Fibroblast of the conjunctiva (primary cell): ENCODE data around the gene ZNF664.

Experiments
- DNase-seq: peaks from one replicate; pipeline ENCODE4 v3.0.0-alpha.2; 2010; ENCODE audit warnings: low read depth

The ZNF664 gene

DNA sequence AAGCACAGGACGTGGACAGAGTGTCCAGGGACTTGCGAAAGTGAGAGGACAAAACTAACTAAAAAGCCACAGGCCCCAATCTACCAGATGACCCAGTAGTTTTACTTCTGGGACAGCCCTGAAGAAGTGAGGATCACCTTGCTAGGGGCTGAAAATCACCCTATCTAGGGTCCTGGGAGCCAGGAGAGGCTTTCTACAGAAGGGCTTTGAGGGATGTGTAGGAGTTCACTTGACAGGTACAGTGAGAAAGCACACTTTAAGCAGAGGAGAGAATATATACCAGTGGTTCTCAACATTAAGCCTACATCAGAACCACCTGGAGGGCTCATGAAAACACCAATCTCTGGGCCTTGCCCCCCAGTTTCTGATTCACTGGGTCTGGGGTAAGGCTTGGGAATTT, 60.8 kb downstream of the ZNF664 start:
- no peak for DNase-seq

- no peak for DNase-seq
Measured at GRCh38 chr12:124034297-124034696, 61.3 kb downstream of the ZNF664 start.

DNA sequence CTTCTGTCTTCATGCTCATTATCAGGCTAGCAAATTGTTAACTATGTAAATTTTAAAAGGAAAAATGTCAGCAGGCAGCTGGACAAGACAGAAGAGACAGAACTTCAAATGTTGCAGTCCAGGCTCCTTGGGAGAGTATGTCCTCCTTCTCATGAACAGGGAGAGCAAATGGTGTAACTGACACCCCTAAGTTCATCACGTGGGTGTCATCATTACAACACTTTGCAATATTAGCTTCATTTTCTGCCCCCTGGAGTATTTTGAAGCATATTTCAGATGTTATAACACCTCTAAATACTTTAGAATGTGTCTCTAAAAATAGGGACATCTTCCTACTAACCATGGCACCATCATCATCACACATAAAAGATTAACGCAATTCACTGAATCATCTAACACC, 62.1 kb downstream of the ZNF664 start:
- no peak for DNase-seq

DNA sequence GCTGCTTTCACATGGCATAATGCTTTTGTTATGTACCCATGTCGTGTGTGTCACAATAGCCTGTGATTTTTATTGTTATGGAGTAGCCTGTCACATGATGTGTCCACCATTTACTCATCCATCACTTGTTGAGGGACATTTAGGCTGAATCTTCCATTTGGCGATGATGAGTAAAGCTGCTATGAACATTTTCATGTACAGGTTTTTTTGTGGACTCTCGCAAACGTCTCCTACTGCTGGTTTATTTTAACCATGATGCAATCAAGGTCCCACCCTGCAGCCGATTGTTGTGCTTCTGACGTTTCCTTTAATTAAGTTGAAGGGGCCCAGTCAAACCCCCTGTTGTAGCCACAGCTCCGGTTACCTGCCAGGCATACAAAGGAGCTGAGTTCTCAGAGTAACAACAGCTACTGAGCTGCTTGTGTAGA, 63.2 kb downstream of the ZNF664 start:
- DNase-seq: no peak

GRCh38 chr12:124036657-124037109, 63.7 kb downstream of the ZNF664 start:
- DNase-seq: no peak

GRCh38 chr12:124037331-124037730, 64.3 kb downstream of the ZNF664 start:
- no peak for DNase-seq

DNA sequence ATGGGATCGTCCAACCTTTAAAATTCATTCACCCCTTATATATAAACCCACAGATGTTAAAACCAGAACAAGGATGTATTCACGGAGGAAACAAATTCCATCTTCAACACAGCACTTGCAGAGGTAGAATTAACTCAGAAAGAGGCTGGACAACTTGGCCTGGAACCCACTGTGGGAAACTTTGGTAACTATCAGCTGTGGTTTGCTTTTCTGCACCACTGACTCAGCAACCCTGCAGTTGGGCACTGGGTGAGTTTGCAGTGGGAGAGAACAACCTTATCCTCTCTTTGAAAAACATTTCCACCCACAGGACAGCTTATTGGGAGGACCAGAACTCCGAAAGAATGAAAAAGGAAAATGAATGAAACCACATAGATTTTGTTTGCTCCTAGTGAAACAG, 66.3 kb downstream of the ZNF664 start:
- DNase-seq: no peak

DNA sequence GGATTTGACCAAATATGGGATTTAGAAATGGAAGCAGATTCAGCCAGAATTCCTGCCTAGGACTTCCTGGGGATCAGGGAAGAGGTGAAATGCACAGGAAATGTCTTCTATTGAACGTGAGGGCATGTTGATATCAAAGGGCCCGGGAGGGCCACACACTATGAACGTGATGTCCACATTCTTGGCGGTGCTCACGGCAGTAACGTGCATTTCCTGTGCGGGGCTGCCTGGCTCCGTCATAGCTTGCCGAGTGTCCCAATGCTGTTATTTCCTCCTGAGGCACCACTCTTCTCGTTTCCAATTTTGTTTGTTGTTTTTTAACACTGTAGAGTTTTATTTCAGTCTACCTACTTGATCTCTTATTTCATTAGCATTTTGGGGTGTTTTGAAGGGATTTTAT, 67.3 kb downstream of the ZNF664 start:
- no peak for DNase-seq

DNA sequence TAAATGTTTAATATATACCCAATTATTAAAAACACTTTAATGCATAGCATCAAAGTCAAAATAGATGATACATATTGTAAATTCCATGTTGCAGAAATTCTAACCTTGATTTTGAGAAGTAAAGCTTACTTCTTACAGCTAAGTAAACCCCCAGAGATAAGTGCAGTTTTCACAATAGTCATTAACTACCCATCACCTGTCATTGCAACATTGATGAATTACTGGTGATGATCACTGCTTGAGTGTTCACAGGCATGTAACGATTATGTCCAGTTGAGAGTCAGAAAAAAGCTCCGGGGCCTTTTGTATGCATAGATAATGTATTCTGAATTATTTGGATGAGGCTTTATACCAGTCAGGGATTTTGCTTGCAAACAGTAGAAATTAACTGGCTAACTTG, 67.7 kb downstream of the ZNF664 start:
- DNase-seq: no peak

- DNase-seq: no peak
Measured at GRCh38 chr12:124041907-124042306, 68.9 kb downstream of the ZNF664 start.

- DNase-seq: no peak
Measured at GRCh38 chr12:124044021-124044420, 71.0 kb downstream of the ZNF664 start.

- DNase-seq: no peak
Measured at GRCh38 chr12:124044809-124045321, 71.8 kb downstream of the ZNF664 start.

DNA sequence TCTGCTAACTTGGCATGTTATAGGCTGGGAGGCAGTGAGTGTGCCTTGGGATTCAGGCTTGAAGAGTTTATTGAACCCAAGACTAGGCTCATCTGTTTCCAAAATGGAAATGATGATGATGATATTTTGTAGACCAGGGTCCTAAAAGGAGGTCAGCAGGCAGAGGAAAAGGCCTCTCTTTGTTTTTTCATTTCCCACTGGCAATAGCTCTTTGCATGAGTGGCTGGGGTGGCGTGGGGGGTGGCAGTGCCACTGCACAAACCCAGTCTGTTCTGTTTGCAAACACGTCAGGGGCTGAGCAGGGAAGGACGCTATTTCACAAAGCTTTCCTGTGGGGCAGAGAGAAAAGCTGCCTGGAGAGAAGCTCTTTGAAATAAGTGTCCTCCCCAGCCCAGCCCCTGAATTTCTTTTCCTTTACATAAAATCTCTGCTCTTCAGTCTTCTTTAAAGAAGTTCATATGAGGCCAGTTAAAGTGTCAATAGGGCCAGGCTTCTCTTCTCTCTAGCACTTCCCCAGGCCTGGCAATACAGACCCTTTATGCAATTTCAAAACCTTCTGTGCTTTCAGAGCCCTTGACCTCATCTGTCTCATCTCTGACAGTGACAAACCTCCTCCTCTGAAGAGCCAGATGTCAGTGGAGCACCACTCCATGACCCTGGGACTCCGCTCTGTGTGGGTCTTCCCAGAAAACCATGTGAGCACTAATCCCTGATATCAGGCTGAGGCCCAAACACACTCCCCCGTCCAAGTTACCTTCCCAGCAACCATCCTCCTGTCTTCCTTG, 72.8 kb downstream of the ZNF664 start:
- no peak for DNase-seq

GRCh38 chr12:124046456-124046740, 73.4 kb downstream of the ZNF664 start:
- no peak for DNase-seq

DNA sequence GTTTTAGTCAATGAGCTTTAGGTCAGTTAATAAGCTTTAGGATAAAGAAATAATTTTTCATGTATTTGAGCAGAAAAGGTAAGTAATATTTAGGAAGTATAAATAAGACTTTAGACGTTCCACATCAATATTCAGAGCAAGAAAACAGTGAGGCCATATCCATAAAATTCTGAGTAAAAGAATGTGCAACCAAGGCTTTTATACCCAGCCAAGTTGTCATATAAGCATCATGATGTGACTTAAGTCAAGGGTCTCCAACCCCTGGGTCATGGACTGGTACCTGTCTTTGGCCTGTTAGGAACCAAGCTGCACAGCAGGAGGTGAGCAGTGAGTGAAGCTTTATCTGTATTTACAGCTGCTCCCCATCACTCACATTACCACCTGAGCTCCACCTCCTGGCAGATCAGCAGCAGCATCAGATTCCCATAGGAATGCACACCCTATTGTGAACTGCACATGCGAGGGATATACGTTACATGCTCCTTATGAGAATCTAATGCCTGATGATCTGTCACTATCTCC, 74.1 kb downstream of the ZNF664 start:
- DNase-seq: no peak

DNA sequence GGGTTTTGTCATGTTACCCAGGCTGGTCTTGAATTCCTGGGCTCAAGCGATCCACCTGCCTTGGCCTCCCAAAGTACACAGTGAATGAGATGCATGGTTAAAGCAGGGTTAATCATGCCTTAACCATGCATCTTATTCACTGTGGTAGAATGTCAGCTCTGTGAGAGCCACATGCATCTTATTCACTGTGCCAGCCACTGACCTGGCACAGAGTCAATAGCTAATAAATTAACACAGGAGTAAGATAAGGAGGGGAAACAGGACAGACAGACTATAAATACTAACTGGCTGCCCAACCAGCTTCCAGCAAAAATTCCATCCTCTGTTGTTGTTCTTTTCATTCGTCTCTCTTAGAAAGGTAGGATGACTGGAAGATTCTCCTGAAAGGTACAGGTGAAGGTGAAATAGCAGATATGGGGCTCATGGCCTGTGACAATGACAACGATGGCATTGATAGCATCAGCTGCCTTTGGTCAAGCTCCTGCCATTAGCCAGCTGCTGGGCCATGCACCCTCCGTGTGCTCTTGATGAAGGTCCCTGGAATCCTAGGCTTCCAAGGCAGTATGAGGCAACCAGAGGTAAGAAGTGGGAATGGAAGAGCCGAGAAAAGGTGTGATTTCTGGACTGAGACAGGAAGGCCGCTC, 76.6 kb downstream of the ZNF664 start:
- no peak for DNase-seq

GRCh38 chr12:124053851-124054250, 80.8 kb downstream of the ZNF664 start:
- DNase-seq: peak; percentile 44

DNA sequence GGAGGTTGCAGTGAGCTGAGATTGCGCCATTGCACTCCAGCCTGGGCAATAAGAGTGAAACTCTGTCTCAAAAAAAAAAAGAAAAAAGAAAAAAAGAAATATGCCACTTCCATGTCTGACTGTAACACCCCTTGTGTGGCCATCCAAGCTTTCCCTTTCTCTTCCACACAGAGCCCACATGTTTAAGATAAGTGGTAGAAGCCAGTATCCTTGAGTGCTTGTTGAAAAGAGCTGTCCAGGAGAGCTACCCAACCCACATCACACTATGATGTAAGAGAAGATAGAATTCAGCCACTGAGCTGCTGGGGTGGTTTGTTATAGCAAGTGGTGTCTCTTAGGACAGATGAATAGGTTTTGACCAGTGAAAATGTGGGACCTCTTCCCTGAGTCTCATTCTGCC, 82.1 kb downstream of the ZNF664 start:
- no peak for DNase-seq

GRCh38 chr12:124057691-124058090, 84.7 kb downstream of the ZNF664 start:
- no peak for DNase-seq

DNA sequence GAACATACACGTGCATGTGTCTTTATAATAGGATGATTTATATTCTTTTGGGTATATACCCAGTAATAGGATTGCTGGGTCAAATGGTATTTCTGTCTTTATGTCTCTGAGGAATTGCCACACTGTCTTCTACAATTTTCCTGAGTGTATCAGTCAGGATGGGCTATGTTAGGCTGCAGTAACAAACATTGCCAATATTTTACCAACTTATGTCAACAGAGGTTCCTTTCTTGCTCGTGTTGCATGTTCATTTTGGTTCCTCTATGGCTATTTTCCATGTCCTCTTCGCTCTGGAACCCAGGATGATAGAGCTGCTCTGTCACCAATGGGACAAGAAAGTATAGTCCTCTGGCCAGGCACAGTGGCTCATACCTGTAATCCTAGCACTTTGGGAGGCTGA, 86.7 kb downstream of the ZNF664 start:
- no peak for DNase-seq
